Measurements from ENCODE around the gene DKK3. TPM values are rescaled to one million over a fixed set of nuclear protein-coding genes. Genes with fewer than 3 reads are reported as not detected.

Gene DKK3
- polyA plus RNA-seq, 1 donor from 2014 or later: 43.6 TPM

GRCh38 chr11:11993839-11994238, 14.6 kb downstream of the DKK3 start:
- Histone ChIP-seq H3K9me3 (ENCODE audit: low read length) (no peaks in the 10 kb centered on the region), H2AFZ (ENCODE audit: low read depth, low read length) (no peak overlapping the region), H3K36me3 (ENCODE audit: insufficient read depth, low read length) (no peaks in the 10 kb centered on the region), H3K4me3 (ENCODE audit: low read length) (no peak overlapping the region), H3K4me2 (ENCODE audit: low read length) (no peak overlapping the region), H3K27me3 (ENCODE audit: insufficient read depth, low read depth, low read length) (no peaks in the 10 kb centered on the region), H4K20me1 (ENCODE audit: insufficient read depth) (no peaks in the 10 kb centered on the region), H3K79me2 (replicated peaks; ENCODE audit: insufficient read depth, low read length) (no peaks in the 10 kb centered on the region), H3K9ac (ENCODE audit: low read length) (no peak overlapping the region), H3K27ac (ENCODE audit: low read length) (no peak overlapping the region), H3K9me2 (ENCODE audit: insufficient read depth, low read length) (no peaks in the 10 kb centered on the region), H3F3A (ENCODE audit: insufficient read depth, low read length, poor library complexity, severe bottlenecking) (no peaks in the 10 kb centered on the region)
- TF ChIP-seq RAD21 (conservative IDR thresholded peaks at IDR 0.05) (no peak), TAF1 (IDR thresholded peaks at IDR 0.05; ENCODE audit: low read depth) (no peak), CTCF (IDR thresholded peaks at IDR 0.05; ENCODE audit: poor library complexity, severe bottlenecking) (no peak), REST (IDR thresholded peaks at IDR 0.05; ENCODE audit: borderline replicate concordance) (no peak), SMC3 (conservative IDR thresholded peaks at IDR 0.05; ENCODE audit: poor library complexity) (no peak)

GRCh38 chr11:11992257-11993212, 15.9 kb downstream of the DKK3 start:
- Histone ChIP-seq H3K4me2 (ENCODE audit: low read length) (no peak overlapping the region), H3K36me3 (ENCODE audit: insufficient read depth, low read length) (no peaks in the 10 kb centered on the region), H3K79me2 (replicated peaks; ENCODE audit: insufficient read depth, low read length) (no peaks in the 10 kb centered on the region)

More at GRCh38 chr11:11992257-11993212, 15.9 kb downstream of the DKK3 start:
- no peak overlapping the region for H3K27ac ChIP-seq (ENCODE audit: low read length)
- no peaks in the 10 kb centered on the region for H3K27me3 ChIP-seq (ENCODE audit: insufficient read depth, low read depth, low read length)
- no peak overlapping the region for H3K4me3 ChIP-seq (ENCODE audit: low read length)
- no peak overlapping the region for H3K9ac ChIP-seq (ENCODE audit: low read length)
- no peaks in the 10 kb centered on the region for H4K20me1 ChIP-seq (ENCODE audit: insufficient read depth)
- no peaks in the 10 kb centered on the region for H3F3A ChIP-seq (ENCODE audit: insufficient read depth, low read length, poor library complexity, severe bottlenecking)
- no peaks in the 10 kb centered on the region for H3K9me3 ChIP-seq (ENCODE audit: low read length)
- H2AFZ ChIP-seq (ENCODE audit: low read depth, low read length): no peak overlapping the region
- TF ChIP-seq EP300 (conservative IDR thresholded peaks at IDR 0.05; ENCODE audit: poor library complexity, severe bottlenecking) (no peak), CTCF (IDR thresholded peaks at IDR 0.05; ENCODE audit: poor library complexity, severe bottlenecking) (no peak), POLR2AphosphoS5 (IDR thresholded peaks at IDR 0.05) (no peak), SMC3 (conservative IDR thresholded peaks at IDR 0.05; ENCODE audit: poor library complexity) (no peak), REST (IDR thresholded peaks at IDR 0.05; ENCODE audit: borderline replicate concordance) (no peak), MXI1 (conservative IDR thresholded peaks at IDR 0.05; ENCODE audit: poor library complexity, severe bottlenecking) (no peak), EZH2 (IDR thresholded peaks at IDR 0.05; ENCODE audit: borderline replicate concordance, insufficient read depth, low read length, poor library complexity, severe bottlenecking) (no peak), TAF1 (IDR thresholded peaks at IDR 0.05; ENCODE audit: low read depth) (no peak), RAD21 (conservative IDR thresholded peaks at IDR 0.05) (no peak)
- no peaks in the 10 kb centered on the region for H3K9me2 ChIP-seq (ENCODE audit: insufficient read depth, low read length)

All from neural cell (in vitro differentiated cells).